Lung (tissue), 12 donors: ENCODE data around the gene OPHN1. TPM values are rescaled to one million over a fixed set of nuclear protein-coding genes. Genes with fewer than 3 reads are reported as not detected.

ENCODE experiments used
- ATAC-seq: fragments of 200-7000 bp; cut with Tn5 transposase; one replicate; pipeline ENCODE4 v1.9.1; 2020; ENCODE audit warnings: moderate number of reproducible peaks; ENCODE audit not compliant: insufficient read depth, low FRiP score
- DNase-seq, 3 donors: peaks; one replicate each; pipeline ENCODE4 v3.0.0-alpha.2; 2013 to 2017
- H3K27ac ChIP-seq, 2 donors: one replicate each; pipeline ENCODE4 v1.5.1; 2013; ENCODE audit warnings: mild to moderate bottlenecking in 2 of 2, moderate library complexity in 2 of 2, control low read depth in 1 of 2, inconsistent platforms in 1 of 2, low read depth in 1 of 2, low read length in 1 of 2
- H3K27me3 ChIP-seq, 3 donors: one replicate each; pipeline ENCODE4 v1.5.1; 2013; ENCODE audit warnings: low read length in 2 of 3; ENCODE audit not compliant: control insufficient read depth in 3 of 3, insufficient read depth in 3 of 3
- H3K36me3 ChIP-seq, 4 donors: one replicate each; pipeline ENCODE4 v1.5.1; 2013; ENCODE audit warnings: low read length in 4 of 4, mild to moderate bottlenecking in 1 of 4, moderate library complexity in 1 of 4; ENCODE audit not compliant: control insufficient read depth in 4 of 4, insufficient read depth in 4 of 4
- H3K4me1 ChIP-seq, 5 donors: one replicate each; pipeline ENCODE4 v1.5.1; 2013; ENCODE audit warnings: low read length in 5 of 5, mild to moderate bottlenecking in 2 of 5, moderate library complexity in 1 of 5; ENCODE audit not compliant: control insufficient read depth in 5 of 5, insufficient read depth in 5 of 5
- H3K4me3 ChIP-seq: one replicate; pipeline ENCODE4 v1.5.1; 2013; ENCODE audit warnings: mild to moderate bottlenecking, control low read depth, moderate library complexity
- H3K9ac ChIP-seq, 2 donors: one replicate each; pipeline ENCODE4 v1.5.1; 2013; ENCODE audit warnings: low read length in 2 of 2, control low read depth in 1 of 2; ENCODE audit not compliant: insufficient read depth in 1 of 2
- H3K9me3 ChIP-seq, 4 donors: one replicate each; pipeline ENCODE4 v1.5.1; 2013; ENCODE audit warnings: low read length in 3 of 4, mild to moderate bottlenecking in 1 of 4, moderate library complexity in 1 of 4; ENCODE audit not compliant: control insufficient read depth in 4 of 4, insufficient read depth in 3 of 4
- WGBS, 2 donors: extraction: QIAGEN DNeasy Blood & Tissue Kit; methylation state at CpG; one replicate each; pipeline ENCODE4 v1.1.7; 2013; 5-methylcytosine and 5-hydroxymethylcytosine counted together
- polyA plus RNA-seq, 2 donors: library from polyadenylated mRNA; stranded (reverse); fragments of 200-250 nt; gene quantifications; one replicate each; pipeline ENCODE4 v1.2.1, GENCODE V29; 2013
- total RNA-seq, 2 donors: library from RNA; depleted of rRNA in 1 of 2; stranded (reverse); fragments of >200 nt in 1 of 2; gene quantifications; one replicate each; pipeline ENCODE4 v1.2.1, GENCODE V29; 2014 to 2021
- TF ChIP-seq, protein P1 (sequence below): IDR thresholded peaks from 2 replicates; pipeline ENCODE4 v1.5.1; 2012; ENCODE audit warnings: mild to moderate bottlenecking; ENCODE audit errors: control extremely low read depth, extremely low read depth
- donor health status: control.
- donor health status: control.
- donor health status: Bipolar disorder and iron deficiency.
- donor health status: healthy.
- donor health status: DM: yes; HTN: yes; CAD: no.

OPHN1 gene
- total and polyA plus RNA-seq, 4 donors, result 1.1 to 22.0 (median 6.8) TPM

GRCh38 chrX:68061206-68061535 lies 372.1 kb downstream of the OPHN1 start:
- H3K27ac ChIP-seq, result no peak overlapping the region
- H3K9ac ChIP-seq, result no peak overlapping the region
- TF ChIP-seq, protein P1, sequence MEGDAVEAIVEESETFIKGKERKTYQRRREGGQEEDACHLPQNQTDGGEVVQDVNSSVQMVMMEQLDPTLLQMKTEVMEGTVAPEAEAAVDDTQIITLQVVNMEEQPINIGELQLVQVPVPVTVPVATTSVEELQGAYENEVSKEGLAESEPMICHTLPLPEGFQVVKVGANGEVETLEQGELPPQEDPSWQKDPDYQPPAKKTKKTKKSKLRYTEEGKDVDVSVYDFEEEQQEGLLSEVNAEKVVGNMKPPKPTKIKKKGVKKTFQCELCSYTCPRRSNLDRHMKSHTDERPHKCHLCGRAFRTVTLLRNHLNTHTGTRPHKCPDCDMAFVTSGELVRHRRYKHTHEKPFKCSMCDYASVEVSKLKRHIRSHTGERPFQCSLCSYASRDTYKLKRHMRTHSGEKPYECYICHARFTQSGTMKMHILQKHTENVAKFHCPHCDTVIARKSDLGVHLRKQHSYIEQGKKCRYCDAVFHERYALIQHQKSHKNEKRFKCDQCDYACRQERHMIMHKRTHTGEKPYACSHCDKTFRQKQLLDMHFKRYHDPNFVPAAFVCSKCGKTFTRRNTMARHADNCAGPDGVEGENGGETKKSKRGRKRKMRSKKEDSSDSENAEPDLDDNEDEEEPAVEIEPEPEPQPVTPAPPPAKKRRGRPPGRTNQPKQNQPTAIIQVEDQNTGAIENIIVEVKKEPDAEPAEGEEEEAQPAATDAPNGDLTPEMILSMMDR, result no peak
- H3K4me3 ChIP-seq, result no peak overlapping the region
- H3K36me3 ChIP-seq, result peaks cover 0 to 3% (median under 1%) of the 10 kb centered on the region in 4 donors
- H3K9me3 ChIP-seq, result no peaks in the 10 kb centered on the region
- WGBS, 2 donors, result 51 to 59% methylated on average over 4 of the region's 4 CpGs
- ATAC-seq, result no peak
- peaks cover 0 to 3% (median 0%) of the 10 kb centered on the region in 5 donors for H3K4me1 ChIP-seq
- no peaks in the 10 kb centered on the region for H3K27me3 ChIP-seq
- DNase-seq, result peak in 2 of 3 donors; percentile 4 to 5

DNA sequence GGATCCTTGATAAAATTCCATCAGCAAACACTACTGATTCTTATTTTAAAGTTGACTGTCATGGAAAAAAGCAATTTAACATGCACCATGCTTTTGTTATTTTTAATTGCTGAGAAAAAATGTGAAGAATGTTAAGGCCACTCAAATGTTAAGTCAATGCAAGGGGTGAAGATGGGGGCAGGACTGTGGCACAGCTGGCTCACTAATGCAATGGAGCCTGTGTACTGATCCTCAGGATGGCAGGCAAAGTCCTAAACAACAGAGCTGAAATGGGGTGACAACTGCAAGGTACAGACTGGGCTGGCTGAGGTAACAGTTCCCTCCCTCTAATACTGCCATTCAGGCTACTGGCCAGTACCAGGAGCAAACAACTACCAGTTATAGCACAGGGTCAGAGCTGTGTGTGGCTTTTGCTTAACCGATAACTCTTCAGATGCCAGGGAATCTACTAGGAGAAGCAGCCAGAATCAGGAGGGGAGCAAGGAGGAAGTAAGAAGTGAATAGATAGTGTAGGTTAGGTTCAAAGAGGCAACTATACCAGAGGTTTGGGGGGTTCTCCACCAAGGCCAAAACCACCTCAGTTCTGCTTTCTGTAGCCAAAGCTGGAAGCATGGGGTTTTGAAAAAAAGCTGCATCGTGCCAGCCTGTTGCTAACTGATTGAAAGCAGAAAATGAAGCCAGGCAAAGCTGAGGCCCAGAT lies 372.6 kb downstream of the OPHN1 start:
- ATAC-seq, result no peak

DNA sequence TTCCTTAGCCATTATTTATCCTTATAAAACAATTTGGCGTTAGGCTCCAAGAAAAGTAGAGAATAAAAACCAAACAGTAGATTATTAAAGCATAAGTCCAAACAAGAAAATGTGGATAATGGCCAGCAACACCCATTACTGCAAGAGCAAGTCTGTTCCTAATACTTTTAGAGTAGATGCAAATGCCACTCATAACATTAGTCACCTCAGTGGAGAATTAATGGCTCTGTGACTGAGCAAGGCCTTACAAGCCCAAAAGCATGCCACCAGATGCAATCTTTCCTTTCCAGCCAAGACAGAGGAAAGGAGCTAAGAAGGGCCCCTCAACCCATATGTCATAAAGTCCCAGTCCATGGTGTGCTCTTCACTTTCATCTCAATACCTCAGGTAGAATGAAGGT lies 373.8 kb downstream of the OPHN1 start:
- no peak overlapping the region for H3K27ac ChIP-seq
- no peaks in the 10 kb centered on the region for H3K9me3 ChIP-seq
- H3K27me3 ChIP-seq, result no peaks in the 10 kb centered on the region
- H3K4me1 ChIP-seq, result peaks cover 0 to 3% (median 0%) of the 10 kb centered on the region in 5 donors
- WGBS, 2 donors, result 90 to 94% methylated on average over 1 of the region's 1 CpG
- no peak for ATAC-seq
- H3K4me3 ChIP-seq, result no peak overlapping the region
- no peak for DNase-seq
- H3K9ac ChIP-seq, result no peak overlapping the region
- H3K36me3 ChIP-seq, result peaks cover 0 to 3% (median under 1%) of the 10 kb centered on the region in 4 donors
- TF ChIP-seq, protein P1, result no peak

More for the DNA sequence above, 372.6 kb downstream of the OPHN1 start:
- TF ChIP-seq, protein P1, result no peak
- 25 to 55% methylated on average over 2 of the region's 2 CpGs for WGBS, 2 donors
- Histone ChIP-seq H3K36me3 (peaks cover 0 to 3% (median under 1%) of the 10 kb centered on the region in 4 donors), H3K9me3 (no peaks in the 10 kb centered on the region), H3K4me3 (no peak overlapping the region), H3K4me1 (peaks cover 0 to 3% (median 0%) of the 10 kb centered on the region in 5 donors), H3K27me3 (no peaks in the 10 kb centered on the region), H3K9ac (no peak overlapping the region), H3K27ac (no peak overlapping the region)
- DNase-seq, result peak in 1 of 3 donors; percentile 9
